Activated CD8-positive, alpha-beta memory T cell treated with anti-CD3 and anti-CD28 coated beads for 36 hours (primary cell): ENCODE measurements around the gene SENP6. TPM values are rescaled to one million over a fixed set of nuclear protein-coding genes. Genes with fewer than 3 reads are reported as not detected.
"Not testable (repeated sequence)": the region's sequence is repeated elsewhere in the genome, so short reads cannot be mapped to it uniquely, and the experiment has no call there.

Source experiments
- CTCF ChIA-PET: fragments of 350-600 bp; sonication (Branson Sonifier 250); formaldehyde crosslinking; loops from one replicate; lab custom pipeline; 2021; ENCODE audit warnings: antibody characterized with exemption; lab: Charles Lee
- POLR2A ChIA-PET: fragments of 350-600 bp; sonication (Branson Sonifier 250); formaldehyde crosslinking; loops from one replicate; lab custom pipeline; 2021; ENCODE audit warnings: antibody characterized with exemption; lab: Charles Lee
- total RNA-seq, 2 experiments: library from RNA; stranded (reverse); gene quantifications; one replicate each; pipeline ENCODE4 v1.2.3, GENCODE V29; 2021

SENP6 gene, protein sequence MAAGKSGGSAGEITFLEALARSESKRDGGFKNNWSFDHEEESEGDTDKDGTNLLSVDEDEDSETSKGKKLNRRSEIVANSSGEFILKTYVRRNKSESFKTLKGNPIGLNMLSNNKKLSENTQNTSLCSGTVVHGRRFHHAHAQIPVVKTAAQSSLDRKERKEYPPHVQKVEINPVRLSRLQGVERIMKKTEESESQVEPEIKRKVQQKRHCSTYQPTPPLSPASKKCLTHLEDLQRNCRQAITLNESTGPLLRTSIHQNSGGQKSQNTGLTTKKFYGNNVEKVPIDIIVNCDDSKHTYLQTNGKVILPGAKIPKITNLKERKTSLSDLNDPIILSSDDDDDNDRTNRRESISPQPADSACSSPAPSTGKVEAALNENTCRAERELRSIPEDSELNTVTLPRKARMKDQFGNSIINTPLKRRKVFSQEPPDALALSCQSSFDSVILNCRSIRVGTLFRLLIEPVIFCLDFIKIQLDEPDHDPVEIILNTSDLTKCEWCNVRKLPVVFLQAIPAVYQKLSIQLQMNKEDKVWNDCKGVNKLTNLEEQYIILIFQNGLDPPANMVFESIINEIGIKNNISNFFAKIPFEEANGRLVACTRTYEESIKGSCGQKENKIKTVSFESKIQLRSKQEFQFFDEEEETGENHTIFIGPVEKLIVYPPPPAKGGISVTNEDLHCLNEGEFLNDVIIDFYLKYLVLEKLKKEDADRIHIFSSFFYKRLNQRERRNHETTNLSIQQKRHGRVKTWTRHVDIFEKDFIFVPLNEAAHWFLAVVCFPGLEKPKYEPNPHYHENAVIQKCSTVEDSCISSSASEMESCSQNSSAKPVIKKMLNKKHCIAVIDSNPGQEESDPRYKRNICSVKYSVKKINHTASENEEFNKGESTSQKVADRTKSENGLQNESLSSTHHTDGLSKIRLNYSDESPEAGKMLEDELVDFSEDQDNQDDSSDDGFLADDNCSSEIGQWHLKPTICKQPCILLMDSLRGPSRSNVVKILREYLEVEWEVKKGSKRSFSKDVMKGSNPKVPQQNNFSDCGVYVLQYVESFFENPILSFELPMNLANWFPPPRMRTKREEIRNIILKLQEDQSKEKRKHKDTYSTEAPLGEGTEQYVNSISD
- 10 to 100 TPM; 67.0 to 73.6 TPM for total RNA-seq

DNA sequence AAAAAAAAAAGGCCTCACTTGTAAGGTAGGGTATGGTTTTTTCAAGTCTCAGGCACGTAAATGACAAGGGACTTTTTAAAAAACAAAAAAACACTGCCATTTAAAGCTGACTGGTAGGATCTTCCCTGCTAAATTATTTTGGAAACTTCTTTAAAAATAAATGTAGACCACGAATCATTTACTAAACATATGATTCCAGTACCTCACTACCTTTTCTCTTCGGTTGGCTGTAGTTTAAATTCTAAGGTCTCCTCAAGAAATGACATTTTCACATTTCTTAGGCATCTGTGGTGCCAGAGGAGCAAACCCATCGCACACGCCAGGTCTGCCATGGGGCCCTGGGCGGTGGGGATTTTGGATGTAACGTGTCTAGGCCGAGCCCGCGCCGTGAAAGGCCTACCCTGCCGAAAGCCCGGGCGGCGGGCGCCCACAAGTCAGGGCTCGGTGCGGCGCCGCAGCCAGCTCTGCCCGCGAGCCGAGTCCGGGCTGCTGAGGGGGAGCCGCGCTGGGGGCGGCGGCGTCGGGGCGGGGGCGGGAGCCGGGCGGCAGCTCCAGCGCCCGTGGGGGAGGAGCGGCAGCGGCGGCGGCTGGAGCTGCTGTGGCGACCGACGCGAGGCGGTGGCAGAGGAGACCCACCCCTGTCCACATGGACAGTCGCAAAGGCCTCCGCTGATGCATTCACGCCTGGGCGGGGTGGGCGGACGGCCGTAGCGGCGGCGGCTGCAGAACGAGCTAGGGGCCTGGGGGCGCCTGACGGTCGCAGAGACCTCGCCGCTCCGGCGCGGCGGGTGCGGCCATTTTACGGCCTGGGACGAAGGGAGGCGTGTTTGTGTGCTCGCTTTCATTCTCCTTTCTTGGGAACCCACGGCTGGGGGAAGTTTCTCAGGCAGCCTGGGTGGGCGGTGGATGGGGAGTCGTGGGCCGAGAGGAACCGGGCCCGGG, at the start of gene SENP6:
Gene SENP6, plus strand, starts transcription at position 577 of the 942 bp plus-strand sequence. CDS start 645 bp downstream, outside the sequence.
- ChIA-PET POLR2A (interaction anchor here (1.1 to 1.9 kb wide), 5 partner anchors 9 to 358 kb away, joined by 3 to 8 read pairs (median 5); partner anchors contain the start of genes COX7A2 and TMEM30A), CTCF (no interaction called here)

DNA sequence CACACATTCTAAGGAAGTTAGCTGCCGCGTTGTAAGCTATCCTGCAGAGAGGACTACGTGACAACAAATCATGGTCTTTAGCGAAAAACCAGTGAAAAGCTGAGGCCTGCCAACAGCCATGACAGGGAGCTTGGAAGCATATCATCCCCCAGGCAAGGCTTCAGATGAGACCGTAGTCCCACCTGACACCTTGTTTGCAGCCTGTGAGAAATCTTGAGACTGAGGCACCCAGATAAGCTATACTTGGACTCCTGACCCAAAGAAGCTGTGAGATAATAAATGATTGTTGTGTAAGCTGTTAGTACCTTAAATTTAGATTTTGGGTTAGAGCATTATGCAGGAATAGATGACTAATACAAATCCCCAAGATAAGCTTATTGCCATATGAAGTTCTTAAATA, 45.4 kb upstream of the SENP6 start:
- CTCF ChIA-PET, result interaction anchor here (1.0 kb wide), 1 partner anchor 10 kb away, joined by 4 read pairs; no protein-coding TSS in a partner anchor

GRCh38 chr6:75557068-75557467, 44.6 kb upstream of the SENP6 start:
- CTCF ChIA-PET, result no interaction called here
- POLR2A ChIA-PET, result no interaction called here

More for the DNA sequence above, 45.4 kb upstream of the SENP6 start:
- POLR2A ChIA-PET, result no interaction called here

- POLR2A ChIA-PET, result no interaction called here
- CTCF ChIA-PET, result interaction anchor here (0.6 to 0.7 kb wide), 2 partner anchors 232 to 348 kb away, joined by 3 to 7 read pairs; no protein-coding TSS in a partner anchor
Measured at GRCh38 chr6:75563032-75563431, 38.6 kb upstream of the SENP6 start.

DNA sequence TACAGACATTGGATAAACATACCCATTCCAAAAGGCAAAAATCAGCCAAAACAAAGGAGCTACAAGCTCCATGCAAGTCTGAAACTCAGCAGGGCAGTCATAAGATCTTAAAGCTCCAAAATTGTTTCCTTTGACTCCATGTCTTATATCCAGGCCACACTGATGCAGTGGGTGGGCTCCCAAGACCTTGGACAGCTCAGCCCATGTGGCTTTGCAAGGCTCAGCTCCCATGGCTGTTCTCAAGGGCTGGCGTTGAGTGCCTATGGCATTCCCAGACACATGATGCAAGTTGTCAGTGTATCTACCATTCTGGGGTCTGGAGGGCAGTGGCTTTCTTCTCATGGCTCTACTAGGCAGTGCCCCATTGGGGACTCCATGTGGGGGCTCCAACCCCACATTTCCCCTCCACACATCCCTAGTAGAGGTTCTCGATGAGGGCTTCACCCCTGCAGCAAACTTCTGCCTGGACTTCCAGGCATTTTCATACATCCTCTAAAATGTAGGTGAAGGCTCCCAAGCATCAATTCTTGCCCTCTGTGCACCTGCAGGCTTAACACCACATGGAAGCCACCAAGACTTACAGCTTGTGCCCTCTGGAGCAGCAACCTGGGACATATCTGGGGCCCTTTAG, 35.4 kb upstream of the SENP6 start:
- ChIA-PET POLR2A (no interaction called here), CTCF (no interaction called here)

GRCh38 chr6:75568100-75568499, 33.6 kb upstream of the SENP6 start:
- POLR2A ChIA-PET, result no interaction called here

GRCh38 chr6:75568965-75569364, 32.7 kb upstream of the SENP6 start:
- CTCF ChIA-PET, result no interaction called here
- POLR2A ChIA-PET, result no interaction called here

More at GRCh38 chr6:75568100-75568499, 33.6 kb upstream of the SENP6 start:
- CTCF ChIA-PET, result no interaction called here

GRCh38 chr6:75570671-75571070, 31.0 kb upstream of the SENP6 start:
- POLR2A ChIA-PET, result not testable (repeated sequence)

DNA sequence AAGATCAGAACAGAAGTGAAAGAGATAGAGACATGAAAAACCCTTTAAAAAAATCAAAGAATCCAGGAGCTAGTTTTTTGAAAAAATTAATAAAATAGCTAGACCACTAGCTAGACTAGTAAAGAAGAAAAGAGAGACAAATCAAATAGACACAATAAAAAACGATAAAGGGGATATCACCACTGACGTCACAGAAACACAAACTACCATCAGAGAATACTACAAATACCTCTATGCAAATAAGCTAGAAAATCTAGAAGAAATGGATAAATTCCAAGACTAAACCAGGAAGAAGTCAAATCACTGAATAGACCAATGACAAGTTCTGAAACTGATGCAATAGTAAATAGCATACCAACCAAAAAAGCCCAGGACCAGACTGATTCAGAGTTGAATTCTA, 29.6 kb upstream of the SENP6 start:
- ChIA-PET CTCF (no interaction called here), POLR2A (no interaction called here)

More at GRCh38 chr6:75570671-75571070, 31.0 kb upstream of the SENP6 start:
- CTCF ChIA-PET, result not testable (repeated sequence)

- ChIA-PET CTCF (no interaction called here), POLR2A (no interaction called here)
Measured at GRCh38 chr6:75579951-75580350, 21.7 kb upstream of the SENP6 start.

- POLR2A ChIA-PET, result interaction anchor here (0.6 kb wide), 1 partner anchor 1752 kb away, joined by 4 read pairs; no protein-coding TSS in a partner anchor
- CTCF ChIA-PET, result no interaction called here
Measured at GRCh38 chr6:75581231-75581630, 20.4 kb upstream of the SENP6 start.

DNA sequence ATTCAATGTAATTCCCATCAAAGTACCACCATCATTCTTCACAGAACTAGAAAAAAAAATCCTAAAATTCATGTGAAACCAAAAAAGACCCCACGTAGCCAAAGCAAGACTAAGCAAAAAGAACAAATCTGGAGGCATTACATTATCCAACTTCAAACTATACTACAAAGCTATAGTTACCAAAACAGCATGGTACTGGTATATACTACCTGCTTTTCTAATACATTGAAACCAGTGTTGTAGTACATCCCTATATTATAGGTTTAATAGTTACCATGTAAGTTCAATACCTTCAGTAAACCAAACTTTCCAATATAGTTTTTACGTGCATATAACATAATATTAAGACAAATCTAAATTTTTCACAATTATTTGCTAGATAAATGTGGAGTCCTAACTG, 17.1 kb upstream of the SENP6 start:
- POLR2A ChIA-PET, CTCF ChIA-PET: not testable (repeated sequence)

DNA sequence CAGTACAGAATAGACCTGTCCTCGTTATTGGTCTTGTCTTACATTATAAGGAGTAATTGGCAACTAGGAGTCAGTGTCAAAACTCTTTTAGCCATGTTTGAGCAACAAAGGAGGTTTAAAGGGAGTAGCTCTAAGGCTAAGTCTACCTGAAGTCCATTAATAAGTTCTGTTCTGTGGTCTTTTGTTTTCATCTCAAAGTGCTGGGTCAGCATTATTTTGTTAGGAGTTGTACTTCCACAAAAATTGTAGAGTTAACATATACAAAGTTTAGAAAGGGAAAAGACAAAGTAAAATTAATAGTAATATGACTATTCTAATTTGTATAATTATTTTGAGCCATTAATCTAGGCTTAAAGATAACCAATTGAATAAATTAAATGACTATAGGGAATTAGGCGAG, 12.7 kb upstream of the SENP6 start:
- POLR2A ChIA-PET, result no interaction called here
- CTCF ChIA-PET, result no interaction called here

DNA sequence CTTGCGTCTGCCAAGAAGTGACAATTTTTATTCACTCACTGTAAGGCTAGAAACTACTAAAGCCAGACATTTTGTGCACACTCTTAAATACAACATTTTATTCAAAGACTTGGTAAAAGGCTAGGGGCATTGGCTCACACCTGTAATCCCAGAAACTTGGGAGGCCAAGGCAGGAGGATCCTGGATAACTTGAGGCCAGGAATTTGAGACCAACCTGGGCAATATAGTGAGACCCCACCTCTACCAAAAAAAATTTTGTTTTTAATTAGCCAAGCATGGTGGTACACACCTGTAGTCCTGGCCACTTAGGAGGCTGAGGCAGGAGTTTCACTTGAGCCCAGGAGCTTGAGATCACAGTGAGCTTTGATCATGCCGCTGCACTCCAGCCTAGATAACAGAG, 11.3 kb upstream of the SENP6 start:
- POLR2A ChIA-PET, result no interaction called here
- CTCF ChIA-PET, result no interaction called here

DNA sequence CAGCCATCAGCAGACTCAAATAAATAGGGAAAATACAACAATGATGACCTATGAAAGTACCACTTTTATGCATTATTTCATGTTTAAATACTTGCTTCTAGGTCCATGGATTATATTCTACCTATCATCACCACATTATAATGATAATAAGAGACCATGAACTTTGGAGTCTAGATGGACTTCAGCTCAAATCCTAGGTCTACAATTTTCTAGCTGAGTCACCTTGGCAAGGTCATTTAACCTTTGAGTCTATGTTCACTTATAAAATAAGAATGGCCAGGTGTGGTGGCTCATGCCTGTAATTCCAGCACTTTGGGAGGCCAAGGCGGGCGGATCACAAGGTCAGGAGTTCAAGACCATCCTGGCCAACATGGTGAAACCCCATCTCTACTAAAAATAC, 5.3 kb upstream of the SENP6 start:
- CTCF ChIA-PET, POLR2A ChIA-PET: not testable (repeated sequence)

DNA sequence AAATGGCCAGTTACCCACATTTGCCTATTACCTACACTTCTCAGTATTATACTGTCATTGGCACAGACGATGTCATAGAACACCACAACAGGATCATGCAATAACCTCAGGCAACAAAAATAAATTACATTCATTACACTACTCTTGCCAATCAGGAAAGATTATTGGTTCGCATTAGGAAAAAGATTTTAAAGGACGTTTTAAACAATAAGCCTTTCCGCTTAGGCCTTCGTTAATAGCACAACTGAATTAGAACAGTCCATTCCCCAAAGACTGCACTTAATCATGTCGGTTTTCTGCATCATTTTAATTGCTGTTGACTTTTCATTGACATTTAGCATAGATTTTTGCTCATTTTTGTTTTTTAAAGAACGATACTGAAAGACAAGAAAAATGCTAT, 912 bp upstream of the SENP6 start:
- ChIA-PET POLR2A (interaction anchor here (1.9 kb wide), 1 partner anchor 316 kb away, joined by 8 read pairs; the partner anchor contains the start of gene TMEM30A), CTCF (no interaction called here)

- ChIA-PET CTCF (no interaction called here), POLR2A (interaction anchor here (0.6 to 1.9 kb wide), 8 partner anchors 8 to 1960 kb away, joined by 3 to 14 read pairs (median 4); partner anchors contain the start of genes COX7A2 and TMEM30A)
Measured at GRCh38 chr6:75602246-75603105, 796 bp downstream of the SENP6 start.
